ENCODE measurements around the gene ITGBL1.

- no peak for TF ChIP-seq POLR2A (IDR thresholded peaks at IDR 0.05; ENCODE audit: low read depth, low read length)
- TF ChIP-seq CTCF (conservative IDR thresholded peaks at IDR 0.05; ENCODE audit: low read depth, low read length), result no peak
- TF ChIP-seq MAFK (IDR thresholded peaks at IDR 0.05; ENCODE audit: low read depth, low read length), result no peak
- TF ChIP-seq BHLHE40 (IDR thresholded peaks at IDR 0.05; ENCODE audit: low read depth, low read length), result no peak
Observed at GRCh38 chr13:101624210-101624922, 171.9 kb downstream of the ITGBL1 start.

Measured in IMR-90 (cell line).